ENCODE data around the gene GOLGA6L2. TPM values are rescaled to one million over a fixed set of nuclear protein-coding genes. Genes with fewer than 3 reads are reported as not detected.

The GOLGA6L2 gene
- total and polyA plus RNA-seq, 7 donors = 0.14 TPM; not detected in 6

DNA sequence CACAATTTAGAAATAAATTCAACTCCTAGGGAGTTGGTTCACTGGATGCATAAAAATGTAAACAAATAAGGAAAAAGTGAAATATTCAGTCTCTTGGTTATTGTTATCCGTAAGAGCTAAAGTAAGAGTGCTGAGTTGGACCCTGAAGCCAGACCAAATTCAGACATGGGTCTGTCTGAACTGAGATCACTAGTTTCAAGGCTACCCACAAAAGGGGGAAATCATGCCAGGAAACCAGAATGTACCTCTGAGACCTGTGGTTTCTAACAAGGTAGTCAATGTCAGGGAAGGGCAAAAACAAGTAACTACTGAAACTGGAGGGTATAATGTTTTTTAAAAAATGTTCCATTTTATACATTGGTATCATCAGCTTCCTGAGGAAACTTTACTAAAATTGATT lies 35.2 kb upstream of the GOLGA6L2 start:
- TF ChIP-seq POLR2AphosphoS5 (IDR thresholded peaks at IDR 0.05) = no peak
- TF ChIP-seq, protein P1, sequence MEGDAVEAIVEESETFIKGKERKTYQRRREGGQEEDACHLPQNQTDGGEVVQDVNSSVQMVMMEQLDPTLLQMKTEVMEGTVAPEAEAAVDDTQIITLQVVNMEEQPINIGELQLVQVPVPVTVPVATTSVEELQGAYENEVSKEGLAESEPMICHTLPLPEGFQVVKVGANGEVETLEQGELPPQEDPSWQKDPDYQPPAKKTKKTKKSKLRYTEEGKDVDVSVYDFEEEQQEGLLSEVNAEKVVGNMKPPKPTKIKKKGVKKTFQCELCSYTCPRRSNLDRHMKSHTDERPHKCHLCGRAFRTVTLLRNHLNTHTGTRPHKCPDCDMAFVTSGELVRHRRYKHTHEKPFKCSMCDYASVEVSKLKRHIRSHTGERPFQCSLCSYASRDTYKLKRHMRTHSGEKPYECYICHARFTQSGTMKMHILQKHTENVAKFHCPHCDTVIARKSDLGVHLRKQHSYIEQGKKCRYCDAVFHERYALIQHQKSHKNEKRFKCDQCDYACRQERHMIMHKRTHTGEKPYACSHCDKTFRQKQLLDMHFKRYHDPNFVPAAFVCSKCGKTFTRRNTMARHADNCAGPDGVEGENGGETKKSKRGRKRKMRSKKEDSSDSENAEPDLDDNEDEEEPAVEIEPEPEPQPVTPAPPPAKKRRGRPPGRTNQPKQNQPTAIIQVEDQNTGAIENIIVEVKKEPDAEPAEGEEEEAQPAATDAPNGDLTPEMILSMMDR (IDR thresholded peaks at IDR 0.05) = no peak
- TF ChIP-seq EP300 (IDR thresholded peaks at IDR 0.05) = no peak
- TF ChIP-seq POLR2A (IDR thresholded peaks at IDR 0.05) = no peak
- Histone ChIP-seq H3K36me3 (no peaks in the 10 kb centered on the region), H3K27me3 (no peaks in the 10 kb centered on the region), H3K4me1 (peaks cover 0 to 15% (median 10%) of the 10 kb centered on the region in 4 donors), H3K9me3 (no peaks in the 10 kb centered on the region), H3K4me3 (no peak overlapping the region), H3K27ac (no peak overlapping the region)
- 79 to 98% methylated on average over 1 of the region's 1 CpG for WGBS, 2 donors
- DNase-seq = no peak
- intact Hi-C loops (cut with DNase I) = no loop called here

DNA sequence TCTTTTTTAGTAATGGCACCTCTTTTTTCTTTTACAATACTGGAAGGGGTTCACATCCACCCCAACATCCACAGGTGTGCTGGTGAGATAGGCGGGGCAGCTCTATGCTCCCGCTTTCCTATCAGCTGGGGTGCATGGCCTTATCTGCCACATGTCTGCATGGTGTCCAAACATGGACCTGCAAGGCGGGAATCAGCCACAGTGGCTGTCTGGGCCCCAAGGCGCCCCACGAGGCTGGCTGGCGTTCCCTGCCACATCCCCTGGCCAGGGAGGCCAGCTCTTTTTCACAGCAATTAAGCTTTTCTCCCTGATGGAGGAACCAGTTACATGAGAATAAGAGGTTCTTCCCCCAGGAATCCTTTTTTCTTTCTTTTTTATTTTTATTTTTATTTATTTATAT lies 30.9 kb upstream of the GOLGA6L2 start:
- Histone ChIP-seq H3K9me3 (no peaks in the 10 kb centered on the region), H3K27me3 (no peaks in the 10 kb centered on the region), H3K4me1 (no peaks in the 10 kb centered on the region), H3K36me3 (no peaks in the 10 kb centered on the region), H3K27ac (no peak overlapping the region), H3K4me3 (no peak overlapping the region)
- intact Hi-C loops (cut with DNase I) = no loop called here
- no peak for TF ChIP-seq POLR2A (IDR thresholded peaks at IDR 0.05)
- no peak for TF ChIP-seq POLR2AphosphoS5 (IDR thresholded peaks at IDR 0.05)
- TF ChIP-seq, protein P1 (IDR thresholded peaks at IDR 0.05) = no peak
- TF ChIP-seq EP300 (IDR thresholded peaks at IDR 0.05) = no peak
- 85 to 87% methylated on average over 6 of the region's 6 CpGs for WGBS, 2 donors
- no peak for DNase-seq

DNA sequence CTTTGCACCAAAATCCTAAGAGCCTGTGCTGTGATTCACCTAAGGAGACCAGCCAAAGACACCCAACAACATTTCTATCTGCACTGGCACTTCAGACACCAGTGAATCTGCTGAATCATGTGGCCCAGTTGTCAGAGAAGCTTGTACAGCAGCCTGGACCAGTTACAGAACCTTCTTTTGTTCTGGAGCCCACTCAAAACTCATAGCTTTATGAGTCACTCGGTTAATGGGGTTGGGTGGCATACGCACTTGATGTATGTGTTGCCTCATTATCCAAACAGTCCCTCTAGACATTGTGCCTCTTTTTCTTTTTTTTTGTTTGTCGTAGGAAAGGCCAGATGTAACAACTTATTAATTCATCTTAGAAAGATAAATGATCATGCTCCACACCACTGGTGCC lies 25.6 kb upstream of the GOLGA6L2 start:
- no peak for TF ChIP-seq EP300 (IDR thresholded peaks at IDR 0.05)
- no peak for TF ChIP-seq POLR2AphosphoS5 (IDR thresholded peaks at IDR 0.05)
- TF ChIP-seq POLR2A (IDR thresholded peaks at IDR 0.05) = no peak
- TF ChIP-seq, protein P1 (IDR thresholded peaks at IDR 0.05) = no peak
- DNase-seq = no peak
- Histone ChIP-seq H3K4me1 (no peaks in the 10 kb centered on the region), H3K36me3 (no peaks in the 10 kb centered on the region), H3K9me3 (no peaks in the 10 kb centered on the region), H3K27me3 (no peaks in the 10 kb centered on the region), H3K4me3 (no peak overlapping the region), H3K27ac (no peak overlapping the region)
- intact Hi-C loops (cut with DNase I) = no loop called here
- WGBS, 2 donors = 79 to 85% methylated on average over 3 of the region's 3 CpGs

DNA sequence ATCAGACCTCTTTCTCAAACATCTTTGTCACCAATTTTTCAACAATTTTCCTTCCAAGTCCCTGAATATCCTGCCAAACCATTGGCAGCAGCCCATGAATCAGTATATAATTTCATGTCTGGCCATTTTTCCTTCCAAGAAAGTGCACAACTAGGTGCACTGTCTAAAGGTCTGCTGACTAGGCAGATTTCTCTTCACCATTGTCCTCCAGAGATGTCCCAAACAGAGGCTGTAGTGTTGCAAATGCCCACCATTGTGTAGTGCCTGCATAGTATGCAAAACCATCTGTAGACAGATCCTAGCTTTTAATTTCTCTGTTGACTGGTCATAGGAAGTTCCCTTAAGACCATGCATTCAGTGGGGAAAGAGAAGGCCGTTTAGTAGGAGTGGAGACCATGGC lies 25.0 kb upstream of the GOLGA6L2 start:
- WGBS, 2 donors = 69 to 81% methylated on average over 1 of the region's 1 CpG
- Histone ChIP-seq H3K4me3 (no peak overlapping the region), H3K27ac (no peak overlapping the region), H3K36me3 (no peaks in the 10 kb centered on the region), H3K27me3 (no peaks in the 10 kb centered on the region), H3K4me1 (no peaks in the 10 kb centered on the region), H3K9me3 (no peaks in the 10 kb centered on the region)
- no peak for DNase-seq
- TF ChIP-seq EP300 (IDR thresholded peaks at IDR 0.05) = no peak
- TF ChIP-seq, protein P1 (IDR thresholded peaks at IDR 0.05) = no peak
- TF ChIP-seq POLR2AphosphoS5 (IDR thresholded peaks at IDR 0.05) = no peak
- TF ChIP-seq POLR2A (IDR thresholded peaks at IDR 0.05) = no peak
- intact Hi-C loops (cut with DNase I) = no loop called here

DNA sequence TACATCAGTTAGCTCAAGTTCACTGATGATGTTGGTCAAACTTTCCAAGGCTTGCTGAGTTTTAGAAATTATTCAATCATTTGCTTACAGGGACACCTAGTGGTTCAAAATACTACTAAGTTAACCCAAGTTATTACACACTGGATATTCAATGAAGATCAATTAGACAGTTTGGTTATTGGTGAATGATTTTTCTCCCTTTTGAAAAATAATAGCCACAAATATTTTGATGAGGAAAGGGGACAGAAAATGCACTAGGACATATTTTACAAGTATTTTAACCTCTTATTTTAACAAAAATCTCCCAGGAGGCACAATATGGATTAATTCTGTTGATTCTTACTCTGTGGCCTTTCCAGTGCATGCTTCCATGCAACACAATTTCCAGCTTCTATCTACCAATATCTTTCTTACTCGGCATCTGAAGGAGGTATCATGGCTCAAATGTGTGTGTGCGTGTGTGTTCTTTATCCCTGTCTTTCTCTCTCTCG lies 20.1 kb upstream of the GOLGA6L2 start:
- DNase-seq = no peak
- TF ChIP-seq POLR2A (IDR thresholded peaks at IDR 0.05) = no peak
- TF ChIP-seq, protein P1 (IDR thresholded peaks at IDR 0.05) = peak in 3 of 4 experiments; percentile 32 to 39 (median 34)
- TF ChIP-seq EP300 (IDR thresholded peaks at IDR 0.05) = no peak
- TF ChIP-seq POLR2AphosphoS5 (IDR thresholded peaks at IDR 0.05) = no peak
- Histone ChIP-seq H3K9me3 (no peaks in the 10 kb centered on the region), H3K4me1 (no peaks in the 10 kb centered on the region), H3K27me3 (no peaks in the 10 kb centered on the region), H3K36me3 (no peaks in the 10 kb centered on the region), H3K27ac (no peak overlapping the region), H3K4me3 (no peak overlapping the region)
- intact Hi-C loops (cut with DNase I) = loop anchor here (10.0 kb wide), 1 partner anchor 432 kb away; the partner anchor contains the start of gene TUBGCP5
- 80 to 81% methylated on average over 3 of the region's 3 CpGs for WGBS, 2 donors

Data from sigmoid colon (tissue), 7 donors.